ENCODE measurements around the gene PRKG1.

- no peak for TF ChIP-seq CTCF (IDR thresholded peaks at IDR 0.05)
- no peak for TF ChIP-seq POLR2A (IDR thresholded peaks at IDR 0.05)
Measured at GRCh38 chr10:52332815-52333214, 1258.5 kb downstream of the PRKG1 start.
